CD14-positive monocyte (primary cell): ENCODE results near the gene REEP3. TPM values are rescaled to one million over a fixed set of nuclear protein-coding genes. Genes with fewer than 3 reads are reported as not detected.

Experiments
- DNase-seq, 3 donors: peaks; one replicate each; pipeline ENCODE4 v3.0.0-alpha.2; 2011 to 2022
- H2AFZ ChIP-seq: 2 replicates; pipeline ENCODE4 v1.6.0; 2012; ENCODE audit warnings: mild to moderate bottlenecking, low read depth, low read length, inconsistent platforms; ENCODE audit not compliant: insufficient read depth, poor library complexity, severe bottlenecking
- H3K27ac ChIP-seq, 2 donors: 1 replicate in 1 of 2; 2 replicates in 1 of 2; pipeline ENCODE4 v1.5.1; 2012 to 2013; ENCODE audit warnings: low read length in 2 of 2, control low read depth in 1 of 2, inconsistent platforms in 1 of 2, low read depth in 1 of 2, mild to moderate bottlenecking in 1 of 2
- H3K27me3 ChIP-seq, 2 donors: one replicate each; pipeline versions ENCODE4 v1.6.0 to v1.6.1; 2011 to 2013; ENCODE audit warnings: low read length in 2 of 2; ENCODE audit not compliant: control insufficient read depth in 2 of 2, insufficient read depth in 2 of 2
- H3K36me3 ChIP-seq, 2 donors: replicated peaks in 1 of 2; 1 replicate in 1 of 2; 2 replicates in 1 of 2; pipeline versions ENCODE4 v1.5.1 to v1.6.1; 2012 to 2013; ENCODE audit warnings: low read length in 2 of 2, control low read depth in 1 of 2, inconsistent platforms in 1 of 2, mild to moderate bottlenecking in 1 of 2; ENCODE audit not compliant: insufficient read depth in 2 of 2, control insufficient read depth in 1 of 2
- H3K4me1 ChIP-seq, 2 donors: 1 replicate in 1 of 2; 2 replicates in 1 of 2; pipeline versions ENCODE4 v1.5.1 to v1.6.1; 2012 to 2013; ENCODE audit warnings: low read length in 2 of 2, control low read depth in 1 of 2, inconsistent platforms in 1 of 2, mild to moderate bottlenecking in 1 of 2, moderate library complexity in 1 of 2; ENCODE audit not compliant: insufficient read depth in 2 of 2, control insufficient read depth in 1 of 2
- H3K4me2 ChIP-seq: replicated peaks from 2 replicates; pipeline ENCODE3; 2012; ENCODE audit warnings: low read length, moderate library complexity, mild to moderate bottlenecking; ENCODE audit not compliant: poor library complexity, severe bottlenecking; ENCODE audit errors: extremely low read depth
- H3K4me3 ChIP-seq, 3 experiments: fragments of 200-600 bp in 1 of 3; sonication (generic) in 1 of 3; replicated peaks in 1 of 3; 1 replicate in 2 of 3; 2 replicates in 1 of 3; pipeline ENCODE4 v1.5.1; 2011 to 2013; ENCODE audit warnings: low read length in 3 of 3, mild to moderate bottlenecking in 3 of 3, control low read depth in 2 of 3, low read depth in 2 of 3, inconsistent platforms in 1 of 3, moderate library complexity in 1 of 3
- H3K79me2 ChIP-seq: 2 replicates; pipeline ENCODE4 v1.6.0; 2012; ENCODE audit warnings: mild to moderate bottlenecking, control low read depth, inconsistent platforms, low read length, moderate library complexity; ENCODE audit not compliant: insufficient read depth
- H3K9ac ChIP-seq: 2 replicates; pipeline ENCODE4 v1.6.0; 2017; ENCODE audit warnings: low read length, mild to moderate bottlenecking; ENCODE audit not compliant: insufficient read depth, poor library complexity, severe bottlenecking
- H3K9me3 ChIP-seq, 2 donors: replicated peaks in 1 of 2; 1 replicate in 1 of 2; 2 replicates in 1 of 2; pipeline versions ENCODE4 v1.5.1 to v1.6.1; 2012 to 2013; ENCODE audit warnings: low read length in 2 of 2, control low read depth in 1 of 2; ENCODE audit not compliant: control insufficient read depth in 1 of 2, insufficient read depth in 1 of 2
- H4K20me1 ChIP-seq: 2 replicates; pipeline ENCODE4 v1.6.0; 2012; ENCODE audit warnings: mild to moderate bottlenecking, low read length, control low read depth, moderate library complexity; ENCODE audit not compliant: insufficient read depth
- H3K27ac Mint-ChIP-seq, 7 donors: one replicate each; pipeline ENCODE4 v1.8.0; 2020; ENCODE audit warnings: mild to moderate bottlenecking in 7 of 7, mixed read lengths in 7 of 7, moderate library complexity in 6 of 7, inconsistent platforms in 2 of 7
- H3K27me3 Mint-ChIP-seq, 3 donors: one replicate each; pipeline ENCODE4 v1.8.0; 2021 to 2022; ENCODE audit warnings: low read depth in 3 of 3, mild to moderate bottlenecking in 3 of 3, mixed read lengths in 3 of 3, moderate library complexity in 3 of 3, inconsistent platforms in 1 of 3
- H3K36me3 Mint-ChIP-seq, 2 donors: one replicate each; pipeline ENCODE4 v1.8.0; 2020; ENCODE audit warnings: mixed read lengths in 2 of 2, inconsistent platforms in 1 of 2, mild to moderate bottlenecking in 1 of 2
- H3K4me1 Mint-ChIP-seq: one replicate; pipeline ENCODE4 v1.8.0; 2020; ENCODE audit warnings: mild to moderate bottlenecking, mixed read lengths
- H3K4me3 Mint-ChIP-seq, 2 donors: one replicate each; pipeline ENCODE4 v1.8.0; 2020; ENCODE audit warnings: mild to moderate bottlenecking in 2 of 2, mixed read lengths in 2 of 2, moderate library complexity in 1 of 2
- H3K9me3 Mint-ChIP-seq, 7 donors: one replicate each; pipeline ENCODE4 v1.8.0; 2020 to 2022; ENCODE audit warnings: mixed read lengths in 7 of 7, mild to moderate bottlenecking in 6 of 7, moderate library complexity in 6 of 7, inconsistent platforms in 2 of 7
- WGBS: methylation state at CpG from one replicate; pipeline ENCODE4 v1.1.5; 2013; ENCODE audit warnings: missing lambda C conversion rate; ENCODE audit not compliant: insufficient coverage; 5-methylcytosine and 5-hydroxymethylcytosine counted together
- intact Hi-C, 2 donors: fragments of 100-400 bp; cut with micrococcal nuclease; formaldehyde crosslinking; loops; one replicate each; pipeline versions ENCODE4 v1.15.0 to v1.15.1; 2023
- polyA plus RNA-seq, 3 donors: library from polyadenylated mRNA; depleted of rRNA in 1 of 3; unstranded in 2 of 3; stranded (reverse) in 1 of 3; fragments of 300-500 nt in 2 of 3; fragments of >200 nt in 1 of 3; fragmentation: Illumina TruSeq in 2 of 3; gene quantifications; 1 replicate in 2 of 3; 2 replicates in 1 of 3; pipeline ENCODE4 v1.2.3, GENCODE V29; 2012 to 2021
- TF ChIP-seq, protein P1 (sequence below): fragments of 200-600 bp; IDR thresholded peaks from one replicate; pipeline ENCODE4 v1.8.0; 2022; ENCODE audit warnings: antibody characterized with exemption, mild to moderate bottlenecking

Gene REEP3
- polyA plus RNA-seq, 3 donors = 9.1 to 17.7 (median 17.7) TPM

DNA sequence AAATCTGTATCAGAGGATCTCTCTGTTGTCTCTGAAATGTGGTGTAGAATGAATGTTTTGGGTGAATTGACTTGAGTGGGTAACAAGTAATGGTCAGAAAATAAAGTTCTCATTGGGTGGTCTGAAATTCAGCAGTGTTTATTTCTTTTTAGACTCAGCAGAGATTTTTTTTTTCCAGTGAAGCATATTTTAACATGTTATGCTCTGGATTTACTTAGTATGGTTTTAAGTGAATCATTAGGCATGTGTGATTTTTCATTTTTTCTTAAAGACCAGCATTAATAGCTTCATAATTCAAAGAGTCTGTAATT, 63.5 kb downstream of the REEP3 start:
- intact Hi-C loops = no loop called here
- H3K4me2 ChIP-seq = no peak overlapping the region
- H3K4me1 ChIP-seq = no peaks in the 10 kb centered on the region
- no peaks in the 10 kb centered on the region for H3K4me1 Mint-ChIP-seq
- H3K27me3 Mint-ChIP-seq = no peaks in the 10 kb centered on the region
- H3K9me3 ChIP-seq = no peaks in the 10 kb centered on the region
- peaks cover 5% of the 10 kb centered on the region for H3K79me2 ChIP-seq
- no peak overlapping the region for H3K4me3 Mint-ChIP-seq
- no peaks in the 10 kb centered on the region for H3K27me3 ChIP-seq
- no peak for DNase-seq
- H3K36me3 Mint-ChIP-seq = peaks cover 3 to 13% of the 10 kb centered on the region in 2 donors
- H3K9ac ChIP-seq = no peak overlapping the region
- no peak overlapping the region for H3K27ac Mint-ChIP-seq
- H4K20me1 ChIP-seq = peaks cover 11% of the 10 kb centered on the region
- no peaks in the 10 kb centered on the region for H3K36me3 ChIP-seq
- no peak overlapping the region for H3K4me3 ChIP-seq
- H3K27ac ChIP-seq = no peak overlapping the region
- peaks cover 0 to under 1% (median 0%) of the 10 kb centered on the region in 7 donors for H3K9me3 Mint-ChIP-seq
- no peak overlapping the region for H2AFZ ChIP-seq
- TF ChIP-seq, protein P1, sequence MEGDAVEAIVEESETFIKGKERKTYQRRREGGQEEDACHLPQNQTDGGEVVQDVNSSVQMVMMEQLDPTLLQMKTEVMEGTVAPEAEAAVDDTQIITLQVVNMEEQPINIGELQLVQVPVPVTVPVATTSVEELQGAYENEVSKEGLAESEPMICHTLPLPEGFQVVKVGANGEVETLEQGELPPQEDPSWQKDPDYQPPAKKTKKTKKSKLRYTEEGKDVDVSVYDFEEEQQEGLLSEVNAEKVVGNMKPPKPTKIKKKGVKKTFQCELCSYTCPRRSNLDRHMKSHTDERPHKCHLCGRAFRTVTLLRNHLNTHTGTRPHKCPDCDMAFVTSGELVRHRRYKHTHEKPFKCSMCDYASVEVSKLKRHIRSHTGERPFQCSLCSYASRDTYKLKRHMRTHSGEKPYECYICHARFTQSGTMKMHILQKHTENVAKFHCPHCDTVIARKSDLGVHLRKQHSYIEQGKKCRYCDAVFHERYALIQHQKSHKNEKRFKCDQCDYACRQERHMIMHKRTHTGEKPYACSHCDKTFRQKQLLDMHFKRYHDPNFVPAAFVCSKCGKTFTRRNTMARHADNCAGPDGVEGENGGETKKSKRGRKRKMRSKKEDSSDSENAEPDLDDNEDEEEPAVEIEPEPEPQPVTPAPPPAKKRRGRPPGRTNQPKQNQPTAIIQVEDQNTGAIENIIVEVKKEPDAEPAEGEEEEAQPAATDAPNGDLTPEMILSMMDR = no peak

DNA sequence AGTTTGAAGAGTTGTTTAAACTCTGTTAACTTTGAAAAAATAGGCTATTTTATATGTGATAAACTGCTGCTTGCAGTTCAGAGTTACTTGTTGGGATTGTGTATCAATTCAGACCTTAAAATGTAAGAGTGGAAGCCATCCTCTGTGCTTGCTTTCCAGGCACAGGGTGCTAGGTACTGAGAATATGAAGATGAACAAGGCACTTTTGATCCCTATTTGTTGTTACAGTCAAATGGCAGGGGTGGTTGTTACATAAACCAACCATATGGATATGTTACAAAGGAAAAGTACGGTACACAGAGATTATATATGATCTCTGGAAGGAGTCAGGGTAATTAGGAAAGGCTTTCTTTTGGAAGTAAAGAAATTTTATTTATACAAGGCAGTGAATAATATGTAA, 63.8 kb downstream of the REEP3 start:
- H4K20me1 ChIP-seq = peaks cover 11% of the 10 kb centered on the region
- intact Hi-C loops = no loop called here
- Mint-ChIP-seq H3K4me3 (no peak overlapping the region), H3K4me1 (no peaks in the 10 kb centered on the region), H3K9me3 (peaks cover 0 to 1% (median 0%) of the 10 kb centered on the region in 7 donors), H3K27me3 (no peaks in the 10 kb centered on the region), H3K27ac (no peak overlapping the region), H3K36me3 (peaks cover 3 to 13% of the 10 kb centered on the region in 2 donors)
- H3K36me3 ChIP-seq = no peaks in the 10 kb centered on the region
- H3K9me3 ChIP-seq = no peaks in the 10 kb centered on the region
- no CpG with 5 or more reads among the region's 1 CpG for WGBS
- H2AFZ ChIP-seq = no peak overlapping the region
- H3K27me3 ChIP-seq = no peaks in the 10 kb centered on the region
- no peak overlapping the region for H3K9ac ChIP-seq
- TF ChIP-seq, protein P1 = no peak
- no peak overlapping the region for H3K4me3 ChIP-seq
- no peak overlapping the region for H3K4me2 ChIP-seq
- no peaks in the 10 kb centered on the region for H3K4me1 ChIP-seq
- no peak for DNase-seq
- H3K79me2 ChIP-seq = peaks cover 5% of the 10 kb centered on the region
- no peak overlapping the region for H3K27ac ChIP-seq
